Endometrium (tissue), 2 donors: ENCODE measurements around the gene FAM25G.
"Not testable (repeated sequence)": the region's sequence is repeated elsewhere in the genome, so short reads cannot be mapped to it uniquely, and the experiment has no call there.

Experiments used
- FAIRE-seq: peaks from 2 replicates; lab custom pipeline; 2012; peaks lifted over from hg19 to GRCh38; lab: Jason Lieb, UNC
- donor health status: control.
- donor health status: control.

FAM25G gene

GRCh38 chr10:47465216-47465917, 26.1 kb downstream of the FAM25G start:
- not testable (repeated sequence) for FAIRE-seq

GRCh38 chr10:47462577-47463358, 28.7 kb downstream of the FAM25G start:
- FAIRE-seq = not testable (repeated sequence)

GRCh38 chr10:47461261-47461687, 30.2 kb downstream of the FAM25G start:
- not testable (repeated sequence) for FAIRE-seq

- no peak for FAIRE-seq
These were observed 32.9 kb downstream of the FAM25G start for GRCh38 chr10:47458466-47459154.

GRCh38 chr10:47457826-47458225, 33.7 kb downstream of the FAM25G start:
- no peak for FAIRE-seq

GRCh38 chr10:47457528-47457820, 34.0 kb downstream of the FAM25G start:
- FAIRE-seq = no peak

GRCh38 chr10:47456794-47457527, 34.5 kb downstream of the FAM25G start:
- no peak for FAIRE-seq

- no peak for FAIRE-seq
These were observed 35.3 kb downstream of the FAM25G start for GRCh38 chr10:47456079-47456785.

- not testable (repeated sequence) for FAIRE-seq
These were observed 36.0 kb downstream of the FAM25G start for GRCh38 chr10:47455350-47456078.

GRCh38 chr10:47454780-47455058, 36.8 kb downstream of the FAM25G start:
- FAIRE-seq = no peak

GRCh38 chr10:47454008-47454779, 37.3 kb downstream of the FAM25G start:
- FAIRE-seq = no peak

GRCh38 chr10:47453141-47454007, 38.1 kb downstream of the FAM25G start:
- no peak for FAIRE-seq

GRCh38 chr10:47452495-47453140, 38.9 kb downstream of the FAM25G start:
- FAIRE-seq = no peak

GRCh38 chr10:47451998-47452494, 39.5 kb downstream of the FAM25G start:
- no peak for FAIRE-seq

GRCh38 chr10:47451273-47451997, 40.1 kb downstream of the FAM25G start:
- FAIRE-seq = no peak

GRCh38 chr10:47450442-47450841, 41.1 kb downstream of the FAM25G start:
- no peak for FAIRE-seq

- FAIRE-seq = no peak
These were observed 41.5 kb downstream of the FAM25G start for GRCh38 chr10:47449979-47450378.
